ENCODE data around the gene GINM1.

GINM1 gene

GRCh38 chr6:149593408-149593807 lies 27.2 kb downstream of the GINM1 start:
- DNase-seq (ENCODE audit: low spot score) = no peak

DNA sequence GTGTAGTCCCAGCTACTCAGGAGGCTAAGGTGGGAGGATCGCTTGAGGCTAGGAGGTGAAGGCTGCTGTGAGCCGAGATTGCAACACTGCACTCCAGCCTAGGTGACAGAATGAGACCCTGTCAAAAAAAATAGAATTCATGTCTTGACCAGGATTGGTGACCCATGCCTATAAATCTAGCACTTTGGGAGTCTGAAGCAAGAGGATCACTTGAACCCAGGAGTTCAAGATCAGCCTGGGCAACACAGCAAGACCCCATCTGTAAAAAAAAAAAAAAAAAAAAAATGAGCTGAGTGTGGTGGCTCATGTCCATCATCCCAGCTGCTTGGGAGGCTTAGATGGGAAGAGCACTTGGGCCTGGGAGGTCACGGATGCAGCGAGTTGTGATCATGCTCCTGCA lies 34.3 kb downstream of the GINM1 start:
- DNase-seq (ENCODE audit: low spot score) = no peak

GRCh38 chr6:149608381-149608982 lies 42.3 kb downstream of the GINM1 start:
- no peak for DNase-seq (ENCODE audit: low spot score)

DNA sequence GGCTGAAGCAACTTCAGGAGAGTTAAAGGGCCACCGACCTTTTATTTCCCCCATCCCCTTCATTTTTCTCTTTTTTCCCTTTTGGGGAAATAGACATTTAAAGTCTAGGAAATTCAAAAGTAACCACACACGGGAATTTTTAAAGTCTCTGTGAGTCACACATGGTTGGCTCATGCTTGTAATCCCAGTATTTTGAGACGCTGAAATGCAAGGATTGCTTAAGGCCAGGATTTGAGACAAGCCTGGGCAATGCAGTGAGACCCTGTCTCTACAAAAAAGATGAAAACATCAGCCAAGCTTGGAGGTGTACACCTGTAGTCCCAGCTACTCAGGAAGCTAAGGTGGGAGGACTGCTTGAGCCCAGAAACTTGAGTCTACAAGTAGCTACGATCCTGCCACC lies 48.2 kb downstream of the GINM1 start:
- no peak for DNase-seq (ENCODE audit: low spot score)

DNA sequence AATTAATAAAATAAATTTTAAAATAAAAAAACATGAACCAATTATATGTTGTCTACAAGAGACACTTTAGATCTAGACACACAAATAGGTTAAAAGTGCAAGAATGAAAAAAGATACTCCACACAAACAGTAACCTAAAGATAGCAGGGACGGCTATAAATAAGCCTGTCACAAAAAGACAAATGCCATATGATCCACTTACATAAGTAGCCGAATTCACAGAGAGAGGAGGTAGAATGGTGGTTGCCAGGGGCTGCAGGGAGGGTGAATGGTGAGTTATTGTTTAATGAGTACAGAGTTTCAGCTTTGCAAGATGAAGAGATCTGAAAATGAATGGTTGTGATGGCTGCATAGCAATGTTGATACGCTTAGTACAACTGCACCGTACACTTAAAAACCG lies 49.6 kb downstream of the GINM1 start:
- no peak for DNase-seq (ENCODE audit: low spot score)

DNA sequence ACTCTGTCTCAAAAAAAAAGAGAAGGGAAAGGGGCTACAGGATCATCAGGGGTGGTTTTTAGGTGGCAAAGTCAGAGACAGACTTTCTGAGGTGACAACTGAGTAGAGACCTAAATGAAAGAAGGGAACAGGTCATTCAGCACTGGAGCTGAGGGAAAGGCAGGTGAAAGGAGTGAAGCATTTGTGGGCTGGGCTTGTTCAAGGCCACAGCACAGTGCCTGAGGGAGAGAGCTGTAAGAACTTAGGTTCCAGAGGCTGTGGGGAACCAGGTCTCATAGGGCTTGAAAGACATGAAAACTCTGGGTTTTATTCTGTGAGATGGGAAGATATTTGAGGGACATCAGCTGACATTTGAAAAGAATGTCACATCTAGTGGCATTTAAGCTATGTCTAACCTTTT lies 61.5 kb downstream of the GINM1 start:
- DNase-seq (ENCODE audit: low spot score) = no peak

DNA sequence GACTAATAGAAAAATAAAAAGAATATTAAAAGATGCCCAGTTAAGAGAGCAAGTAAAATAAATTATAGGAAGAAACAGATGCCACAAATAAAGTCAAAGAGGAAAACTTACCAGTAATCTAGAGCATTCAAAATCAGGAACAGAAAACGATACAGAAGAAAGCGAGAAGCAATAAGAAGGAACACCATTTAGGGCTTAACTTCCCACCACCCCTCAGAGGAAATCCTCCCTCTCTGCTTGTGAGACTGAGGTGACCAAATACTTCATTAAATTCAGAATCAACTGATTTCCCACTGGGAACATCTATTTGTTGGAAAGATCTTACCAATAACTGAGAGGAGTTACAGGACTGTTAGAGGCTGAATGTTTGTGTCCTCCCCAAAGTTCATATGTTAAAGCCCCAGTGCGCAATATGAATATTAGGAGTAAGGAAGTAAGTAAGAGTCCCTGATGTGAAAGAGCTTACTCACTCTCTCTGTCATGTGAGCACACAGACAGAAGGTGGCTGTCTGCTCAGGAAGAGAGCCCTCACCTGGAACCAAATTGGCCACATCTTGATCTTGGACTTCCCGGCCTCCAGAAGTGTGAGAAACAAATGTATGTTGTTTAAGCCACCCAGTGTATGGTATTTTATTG lies 62.8 kb downstream of the GINM1 start:
- DNase-seq (ENCODE audit: low spot score) = no peak

DNA sequence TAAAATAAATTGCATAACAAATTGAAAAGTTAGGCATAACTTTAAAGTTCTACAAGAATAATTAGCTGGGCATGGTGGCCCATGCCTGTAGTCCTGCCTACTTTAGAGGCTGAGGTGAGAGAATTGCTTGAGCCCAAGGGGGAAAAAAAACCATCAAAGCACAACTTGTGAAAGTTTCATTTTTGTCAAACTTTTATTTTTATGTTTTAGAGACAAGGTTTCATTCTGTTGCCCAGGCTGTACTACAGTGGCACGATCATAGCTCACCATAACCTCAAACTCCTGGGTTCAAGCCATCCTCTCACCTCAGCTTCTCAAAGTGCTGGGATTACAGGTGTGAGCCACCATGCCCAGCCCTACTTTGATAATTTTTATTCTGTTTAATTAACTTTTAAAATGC lies 68.1 kb downstream of the GINM1 start:
- no peak for DNase-seq (ENCODE audit: low spot score)

- no peak for DNase-seq (ENCODE audit: low spot score)
Observed at GRCh38 chr6:149636124-149636523, 69.9 kb downstream of the GINM1 start.
